Retinal pigment epithelial cell (primary cell): Measurements from ENCODE around the gene TEX19.
"Not testable (repeated sequence)": the region's sequence is repeated elsewhere in the genome, so short reads cannot be mapped to it uniquely, and the experiment has no call there.

Experiments used
- DNase-seq: peaks from one replicate; pipeline ENCODE4 v3.0.0-alpha.2; 2010; ENCODE audit warnings: low read depth
- H3K4me3 ChIP-seq: 2 replicates; pipeline ENCODE4 v1.5.1; 2011; ENCODE audit warnings: mild to moderate bottlenecking, low read length, control low read depth, moderate library complexity
- CTCF ChIP-seq: conservative IDR thresholded peaks from 2 replicates; pipeline ENCODE4 v1.5.1; 2011; ENCODE audit warnings: low read depth, low read length, control low read depth, inconsistent platforms

TEX19 gene

DNA sequence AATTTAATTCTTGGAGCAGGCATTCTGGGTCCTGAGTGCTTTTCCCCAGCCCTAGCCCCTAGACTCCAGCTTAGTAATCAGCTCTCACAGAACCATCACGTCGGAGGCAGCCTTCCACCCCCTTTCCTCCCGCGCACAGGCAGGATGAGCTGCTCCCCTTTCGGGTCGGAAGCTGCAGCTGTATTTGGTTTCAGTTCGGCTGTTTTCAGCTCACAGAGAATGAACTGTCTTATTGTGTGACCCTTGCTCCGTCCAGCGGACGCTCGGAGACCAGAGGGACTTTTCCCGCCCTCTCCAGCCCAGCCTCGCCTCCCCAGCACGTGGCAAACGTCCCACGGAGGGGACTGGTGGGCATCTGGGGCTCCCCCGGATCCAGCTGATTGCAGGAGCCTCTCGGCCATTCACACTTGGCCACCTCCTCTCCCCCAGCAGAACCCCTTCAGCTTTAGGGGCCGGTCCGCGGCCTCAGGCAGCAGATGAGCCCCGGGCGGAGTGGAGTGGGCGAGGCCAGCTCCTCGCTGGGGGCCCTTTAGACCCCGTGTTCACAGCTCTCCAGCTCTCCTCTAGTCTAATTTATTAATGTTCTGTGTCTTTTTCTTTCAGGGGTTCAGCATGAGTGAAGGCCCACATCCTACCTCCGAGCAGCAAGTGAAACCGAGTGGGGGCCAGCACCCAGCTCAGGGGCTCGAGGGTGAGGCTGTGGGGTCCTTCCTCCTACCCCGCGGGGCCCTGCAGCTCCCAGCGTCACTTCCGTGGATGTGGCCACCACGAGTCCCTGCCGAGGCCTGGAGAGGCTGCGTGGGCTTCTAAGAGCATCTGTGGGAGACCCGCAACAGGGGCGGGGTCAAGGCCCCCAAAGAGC lies 11.7 kb downstream of the TEX19 start:
- DNase-seq = no peak
- no peak for TF ChIP-seq CTCF
- H3K4me3 ChIP-seq = no peak overlapping the region

GRCh38 chr17:82371333-82372248 lies 12.5 kb downstream of the TEX19 start, which contains the start of gene UTS2R:
Gene UTS2R, plus strand, starts transcription at chr17:82371765. Its CDS starts 2,560 bp downstream, at chr17:82374325.
- TF ChIP-seq CTCF = no peak
- no peak for DNase-seq
- peak within 1 kb of the TSS; percentile 31 for H3K4me3 ChIP-seq

DNA sequence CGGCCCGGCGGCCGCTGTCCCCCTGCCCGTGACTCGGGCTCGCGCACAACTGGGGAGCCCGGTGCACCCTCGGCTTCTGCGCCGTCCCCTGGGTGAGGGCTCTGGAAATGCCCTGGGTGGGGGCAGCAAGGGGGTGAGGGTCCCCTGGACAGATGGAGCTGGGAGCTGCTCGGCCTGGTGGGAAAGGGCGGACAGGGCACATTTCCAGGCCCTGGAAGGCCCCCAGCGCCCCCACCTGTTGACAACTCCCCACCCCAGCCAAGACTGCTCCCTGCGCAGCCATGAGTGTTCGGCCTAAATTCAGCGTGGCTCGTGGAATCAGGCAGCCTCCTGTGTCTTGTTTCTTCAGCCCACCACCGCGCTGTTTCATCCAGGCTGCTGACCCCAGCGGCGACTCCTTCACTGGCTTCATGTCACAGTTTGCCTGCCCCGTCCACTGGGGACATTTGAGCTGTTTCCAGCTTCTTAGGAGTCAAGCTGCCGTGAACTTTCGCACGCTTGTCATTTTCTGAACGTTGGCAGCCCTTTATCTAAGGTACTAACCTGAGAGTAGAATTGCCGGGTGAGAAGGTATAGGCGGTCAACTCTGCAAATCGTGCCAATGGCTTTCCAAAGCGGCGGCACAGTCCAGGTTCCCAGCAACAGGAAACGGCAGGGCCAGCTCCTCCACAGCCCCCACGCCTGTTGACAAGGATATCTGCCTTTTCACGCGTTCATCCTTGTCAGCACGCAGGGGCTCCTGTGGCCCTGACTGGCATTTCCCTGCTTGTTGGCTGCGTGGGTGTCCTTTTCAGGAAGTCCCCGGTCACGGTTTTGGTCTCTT lies 13.4 kb downstream of the TEX19 start:
- no peak for TF ChIP-seq CTCF
- peak overlapping the region; percentile 31 for H3K4me3 ChIP-seq
- no peak for DNase-seq

DNA sequence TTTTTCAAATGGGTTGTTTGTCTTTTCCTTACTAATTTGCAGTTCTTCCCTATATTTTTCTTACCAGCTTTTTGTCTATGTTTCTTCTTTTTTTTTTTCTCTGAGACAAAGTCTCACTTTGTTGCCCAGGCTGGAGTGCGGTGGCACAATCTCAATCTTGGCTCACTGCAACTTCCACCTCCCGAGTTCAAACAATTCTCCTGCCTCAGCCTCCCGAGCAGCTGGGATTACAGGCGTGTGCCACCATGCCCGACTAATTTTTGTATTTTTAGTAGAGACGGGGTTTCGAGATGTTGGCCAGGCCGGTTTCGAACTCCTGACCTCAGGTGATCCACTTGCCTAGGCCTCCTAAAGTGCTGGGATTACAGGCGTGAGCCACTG lies 14.0 kb downstream of the TEX19 start:
- not testable (repeated sequence) for DNase-seq, H3K4me3 ChIP-seq

DNA sequence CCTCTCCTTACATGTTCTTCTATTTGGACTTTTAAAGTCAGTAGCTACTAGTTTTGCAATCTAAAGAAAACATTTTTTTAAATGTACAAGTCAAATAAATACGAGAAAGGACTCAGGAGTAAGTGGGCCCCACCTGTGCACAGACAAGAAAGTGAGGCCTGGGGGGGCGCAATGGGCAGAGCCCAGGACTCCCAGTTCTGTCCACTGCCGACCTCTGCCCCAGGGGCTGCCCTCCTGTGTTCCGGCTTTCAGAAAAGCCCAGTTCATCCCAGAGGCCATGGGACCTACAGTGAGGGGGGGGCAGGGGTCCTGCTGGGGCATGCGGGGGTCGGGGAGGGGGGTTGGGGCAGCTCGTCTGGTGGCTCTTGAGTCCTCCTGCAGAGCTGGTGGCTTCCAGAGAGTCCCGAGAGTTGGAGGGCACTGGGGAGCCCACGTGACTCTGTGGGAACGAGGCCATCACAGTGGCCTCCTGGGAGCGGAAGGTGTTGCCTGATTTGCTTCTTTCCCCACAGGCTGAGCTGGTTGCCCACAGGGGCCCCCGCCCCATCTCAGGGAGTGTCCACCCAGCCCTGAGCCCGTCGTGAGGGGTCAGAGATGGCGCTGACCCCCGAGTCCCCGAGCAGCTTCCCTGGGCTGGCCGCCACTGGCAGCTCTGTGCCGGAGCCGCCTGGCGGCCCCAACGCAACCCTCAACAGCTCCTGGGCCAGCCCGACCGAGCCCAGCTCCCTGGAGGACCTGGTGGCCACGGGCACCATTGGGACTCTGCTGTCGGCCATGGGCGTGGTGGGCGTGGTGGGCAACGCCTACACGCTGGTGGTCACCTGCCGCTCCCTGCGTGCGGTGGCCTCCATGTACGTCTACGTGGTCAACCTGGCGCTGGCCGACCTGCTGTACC lies 14.9 kb downstream of the TEX19 start:
- DNase-seq = no peak
- no peak overlapping the region for H3K4me3 ChIP-seq
- TF ChIP-seq CTCF = no peak

- no peak for TF ChIP-seq CTCF
- H3K4me3 ChIP-seq = no peak overlapping the region
- DNase-seq = no peak
These were observed 15.7 kb downstream of the TEX19 start for GRCh38 chr17:82374626-82375331.
